HuH-7.5 (cell line): Measurements from ENCODE around the gene ABCC4.

Experiments used
- DNase-seq: peaks from one replicate; pipeline ENCODE4 v3.0.0; 2011; ENCODE audit warnings: low spot score

ABCC4 gene

DNA sequence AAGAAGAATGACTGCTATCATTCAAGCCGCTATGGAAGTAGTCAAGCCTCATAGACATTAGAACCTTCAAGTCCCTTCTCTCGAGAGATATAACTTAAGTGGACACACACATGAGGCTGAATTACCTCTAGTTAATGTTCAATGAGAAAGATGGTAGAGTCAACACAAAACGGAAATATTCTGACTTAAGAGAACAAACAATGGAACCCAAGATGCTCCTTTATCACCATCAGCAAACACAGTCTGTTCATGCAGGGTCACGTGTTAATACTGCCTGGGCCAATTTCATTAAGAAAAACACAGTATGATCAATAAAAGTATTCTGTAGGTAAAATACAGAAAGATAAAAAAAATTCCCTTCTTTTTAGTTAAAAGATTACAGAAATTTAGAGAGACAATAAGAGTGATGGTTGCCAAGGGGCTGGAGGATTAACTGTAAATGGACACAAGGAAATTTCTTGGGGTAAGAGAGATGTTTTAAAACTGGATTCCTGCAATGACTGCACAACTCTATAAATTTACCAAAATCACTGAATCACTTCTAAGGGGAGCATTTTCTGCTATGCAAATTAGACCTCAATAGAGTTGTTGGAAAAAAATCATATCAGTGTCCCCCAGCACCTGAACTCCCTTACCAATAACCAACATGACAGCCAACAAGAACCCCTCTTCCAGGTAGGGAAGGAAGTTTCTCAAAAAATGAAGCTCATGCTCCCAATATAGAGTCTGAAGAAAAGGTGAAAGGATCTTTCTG is 256.6 kb downstream of the ABCC4 start:
- peak; percentile 8 for DNase-seq

DNA sequence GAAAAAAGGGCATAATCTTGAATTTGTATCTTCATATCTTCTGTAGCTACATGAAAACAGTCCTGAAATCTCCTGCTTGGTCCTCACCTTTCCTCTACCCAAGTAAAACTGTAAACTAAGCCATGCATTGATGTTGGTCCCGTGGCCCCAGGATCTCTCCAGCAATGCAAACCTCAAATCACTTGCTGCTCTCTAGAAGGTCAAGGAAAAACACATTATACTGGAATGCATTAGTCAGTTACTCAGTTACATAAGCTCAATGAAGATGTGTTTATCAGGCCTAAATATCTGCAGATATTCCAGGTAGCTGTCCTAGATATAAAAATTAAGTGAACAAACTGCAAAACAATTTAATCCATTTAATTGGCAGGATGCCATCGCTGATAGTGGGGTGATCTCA is 261.8 kb downstream of the ABCC4 start:
- DNase-seq: no peak

DNA sequence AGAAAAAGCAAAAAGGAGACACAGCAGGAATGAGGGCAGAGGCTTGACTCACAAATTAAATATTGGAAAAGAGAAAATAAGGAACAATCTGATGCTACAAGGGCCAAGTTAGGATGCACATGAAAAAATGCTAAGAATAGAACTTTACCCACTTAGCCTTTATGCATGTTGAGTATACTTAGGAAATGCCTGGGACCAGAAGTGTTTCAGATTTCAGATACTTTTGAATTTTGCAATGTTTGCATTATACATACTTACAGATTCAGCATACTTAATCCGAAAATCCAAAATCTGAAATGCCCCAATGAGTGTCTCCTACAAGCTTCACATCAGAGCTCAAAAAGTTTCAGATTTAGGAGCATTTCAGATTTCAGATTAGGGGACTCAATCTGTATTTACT is 262.3 kb downstream of the ABCC4 start:
- no peak for DNase-seq

DNA sequence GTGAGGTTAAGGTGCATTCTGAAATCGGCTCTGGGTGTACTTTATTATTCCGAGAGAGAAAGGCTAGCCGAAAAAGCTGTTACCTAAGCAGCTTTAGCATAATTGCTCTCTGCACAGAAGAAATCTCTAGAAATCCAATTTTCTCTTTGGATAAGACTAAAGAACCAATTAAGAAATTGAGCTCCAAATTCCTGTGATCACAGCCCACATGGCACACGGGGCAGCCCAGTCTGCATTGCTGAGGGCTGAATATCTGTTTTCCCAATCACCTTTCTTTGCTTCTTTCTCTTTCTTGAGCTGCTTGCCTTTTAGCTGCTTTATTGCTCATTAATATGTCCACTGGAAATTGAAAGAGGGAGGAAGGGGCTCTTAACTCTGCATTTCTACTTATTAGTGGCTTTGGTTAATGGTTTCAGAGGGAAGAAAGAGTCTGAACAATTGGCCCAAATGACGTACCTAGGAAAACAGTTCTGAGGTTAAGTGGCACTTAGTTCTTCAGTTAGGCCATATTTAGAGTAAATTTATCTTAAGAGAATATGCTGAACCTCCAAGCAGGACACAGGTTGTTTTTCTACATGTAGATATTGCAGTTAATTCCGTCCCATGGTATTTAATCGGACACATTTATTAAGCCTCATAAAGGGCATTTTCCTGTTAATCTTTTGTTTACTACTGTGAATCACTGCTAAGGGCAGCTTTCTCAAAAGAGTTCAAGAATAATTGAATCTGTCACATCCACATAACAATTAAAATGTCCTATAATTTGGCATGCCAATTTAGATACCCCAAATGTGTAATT is 265.7 kb downstream of the ABCC4 start:
- DNase-seq: no peak

DNA sequence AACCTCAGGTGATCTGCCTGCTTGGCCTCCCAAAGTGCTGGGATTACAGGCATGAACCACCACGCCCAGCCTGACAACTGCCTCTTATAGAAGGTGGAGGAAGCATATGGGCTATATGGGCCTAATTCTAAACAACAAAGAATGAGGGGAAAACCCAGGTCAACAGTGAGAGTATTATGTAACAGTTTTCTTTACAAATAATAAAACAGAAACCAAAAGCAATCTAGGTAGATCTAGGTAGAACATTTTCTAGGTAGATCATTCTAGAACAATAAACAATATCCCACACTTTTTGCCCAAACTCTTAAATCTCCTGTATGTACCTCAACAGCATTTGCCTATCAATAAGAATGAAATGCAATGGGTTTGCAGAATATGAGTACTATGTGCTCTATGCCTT is 267.4 kb downstream of the ABCC4 start:
- no peak for DNase-seq

DNA sequence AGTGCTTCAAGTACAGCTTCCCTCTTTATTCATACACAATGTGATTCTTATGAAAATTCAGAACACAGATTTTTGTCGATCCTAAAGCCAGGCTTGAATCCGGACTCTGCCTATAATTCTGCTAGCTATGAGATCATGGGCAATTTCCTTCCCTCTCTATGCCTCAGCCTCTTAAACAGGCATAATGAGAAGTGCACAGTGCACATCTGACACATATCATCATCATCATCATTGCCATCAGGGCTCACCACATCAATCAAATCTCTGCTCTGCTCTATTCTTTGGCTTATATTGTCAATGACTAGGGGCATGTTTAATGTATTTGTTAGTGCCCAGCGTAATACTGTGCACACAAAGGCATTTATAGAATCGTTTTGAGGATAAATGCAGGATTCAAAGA is 269.1 kb downstream of the ABCC4 start:
- no peak for DNase-seq

DNA sequence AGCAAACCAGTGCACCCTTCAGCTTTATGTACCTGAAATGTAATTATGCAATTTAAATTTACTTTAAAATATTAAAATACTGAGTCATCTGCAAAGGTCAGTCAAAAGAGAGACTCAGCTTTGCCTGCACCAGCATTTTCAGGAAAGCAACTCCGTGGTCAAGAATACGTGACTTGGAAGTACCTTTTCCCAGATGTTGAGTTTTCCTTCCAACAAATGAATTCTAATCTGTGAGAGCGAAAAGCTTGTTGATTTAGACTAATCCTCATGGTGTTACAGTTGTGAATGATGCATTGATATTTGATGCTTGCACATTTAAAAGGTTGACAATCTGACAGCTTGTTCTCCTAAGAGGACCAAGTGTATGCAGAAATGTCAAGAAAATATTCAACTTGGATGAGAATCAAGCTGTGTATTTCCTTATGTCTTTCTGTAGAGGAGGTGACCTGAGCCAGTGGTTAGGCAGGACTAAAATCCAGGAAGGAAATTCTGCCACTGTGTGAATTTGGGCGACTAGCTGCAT is 270.4 kb downstream of the ABCC4 start:
- DNase-seq: no peak

DNA sequence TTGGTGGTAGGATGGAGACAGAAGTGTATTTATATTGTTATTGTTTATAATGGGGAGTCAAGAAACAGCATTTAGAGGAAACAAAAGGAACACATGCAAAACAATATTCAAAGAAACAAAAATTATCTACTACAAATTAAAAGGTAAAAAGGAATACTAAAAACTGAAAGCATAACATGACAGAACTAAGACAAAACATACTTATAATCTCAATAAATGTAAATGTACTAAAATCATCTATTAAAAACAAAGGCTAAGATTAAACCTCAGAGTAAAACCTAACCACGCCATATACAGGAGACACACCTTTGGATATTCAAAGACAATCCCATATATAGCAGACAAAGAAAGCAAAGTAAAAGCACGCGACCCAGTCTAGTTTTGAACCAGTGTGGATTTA is 273.6 kb downstream of the ABCC4 start:
- no peak for DNase-seq

DNA sequence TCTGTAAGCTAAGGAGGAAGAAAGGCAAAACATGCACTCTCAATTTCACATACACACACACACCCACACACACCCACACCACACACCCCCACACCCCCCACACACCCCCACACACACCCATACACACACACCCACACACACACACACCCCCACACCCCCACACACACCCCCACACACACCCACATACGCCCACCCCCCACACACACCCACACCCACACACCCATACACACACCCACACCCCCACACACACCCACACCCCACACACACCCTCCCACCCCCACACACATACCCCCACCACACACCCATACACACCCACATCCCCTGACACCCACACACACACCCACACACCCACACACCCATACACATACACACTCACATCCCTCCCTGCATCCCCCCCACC is 276.1 kb downstream of the ABCC4 start:
- no peak for DNase-seq

DNA sequence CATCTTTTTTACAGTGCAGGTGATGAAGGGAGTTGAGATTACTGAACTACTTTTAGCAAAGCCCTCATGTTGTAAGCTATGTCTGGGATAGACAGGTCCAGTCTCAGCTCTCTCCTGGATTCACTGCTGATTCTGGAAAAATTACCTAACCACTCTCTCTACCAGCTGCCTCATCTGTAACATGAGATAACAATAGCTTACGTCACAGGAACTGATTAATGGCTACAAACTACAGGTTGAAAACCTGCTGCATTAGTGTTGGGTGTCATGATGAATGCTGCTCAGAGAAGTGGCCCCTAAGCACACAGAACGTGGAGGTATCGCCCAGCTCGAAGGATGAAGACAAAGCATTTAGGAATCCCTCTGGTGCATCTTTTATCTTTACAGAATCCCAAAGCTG is 277.8 kb downstream of the ABCC4 start:
- no peak for DNase-seq

DNA sequence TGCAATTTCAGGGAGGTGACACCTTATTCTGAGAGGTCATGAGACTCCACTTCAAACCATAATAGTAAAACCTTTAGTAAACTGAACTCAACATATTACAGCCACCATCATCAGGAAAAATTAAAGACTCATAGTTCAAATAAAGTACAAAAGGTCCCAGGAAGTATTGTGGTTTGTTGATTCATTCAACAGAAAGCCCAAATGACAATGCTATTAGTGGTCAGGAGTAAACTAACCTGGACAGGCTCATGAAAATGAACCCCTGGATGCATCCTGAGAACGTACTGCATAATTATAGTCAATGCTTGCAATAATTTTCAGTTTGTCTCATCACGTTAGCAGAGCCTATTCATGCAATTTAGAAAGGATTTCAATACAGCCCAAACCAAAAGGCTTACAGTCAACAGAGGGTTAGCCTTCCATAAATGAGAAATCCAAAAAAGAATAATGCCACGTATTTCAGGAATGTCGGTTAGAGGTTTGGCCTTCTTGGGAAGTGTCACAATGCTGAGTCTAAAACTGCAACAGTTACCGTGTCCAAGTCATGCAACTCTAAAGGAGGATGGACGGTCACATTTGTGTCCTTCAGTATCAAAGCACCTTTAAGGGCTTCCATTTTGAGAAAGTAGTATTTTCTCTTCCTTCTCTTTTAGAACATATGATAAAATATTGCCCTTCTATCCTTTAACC is 280.8 kb downstream of the ABCC4 start:
- no peak for DNase-seq

DNA sequence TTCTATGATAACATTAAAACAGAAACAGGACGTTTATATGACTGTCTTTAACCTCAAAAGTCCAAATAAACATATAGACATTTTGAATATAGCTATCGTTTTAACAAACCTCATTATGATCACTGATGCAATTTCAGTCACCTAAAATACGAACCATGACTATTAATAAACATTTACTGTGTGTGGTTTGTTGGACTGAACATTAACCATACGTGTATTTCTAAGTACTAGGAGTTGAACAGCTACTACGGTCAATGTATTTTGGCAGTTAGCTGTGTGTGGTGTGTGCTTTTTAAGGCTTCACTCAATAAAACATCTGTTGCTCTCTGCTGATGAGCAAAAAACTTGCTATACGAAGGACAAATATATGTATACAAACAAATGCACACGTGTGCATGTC is 281.4 kb downstream of the ABCC4 start:
- DNase-seq: no peak

DNA sequence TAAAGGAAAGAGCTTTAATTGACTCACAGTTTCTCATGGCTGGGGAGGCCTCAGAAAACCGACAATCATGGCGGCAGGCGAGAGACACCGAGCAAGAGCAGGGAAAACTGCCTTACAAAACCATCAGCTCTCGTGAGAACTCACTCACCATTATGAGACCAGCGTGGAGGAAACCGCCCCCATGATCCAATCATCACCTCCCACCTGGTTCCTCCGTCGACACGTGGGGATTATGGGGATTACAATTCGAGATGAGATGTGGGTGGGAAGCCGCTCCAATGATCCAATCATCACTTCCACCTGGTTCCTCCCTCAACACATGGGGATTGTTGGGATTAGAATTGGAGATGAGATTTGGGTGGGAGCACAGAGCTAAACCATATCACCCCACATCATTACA is 293.9 kb downstream of the ABCC4 start:
- DNase-seq: no peak

DNA sequence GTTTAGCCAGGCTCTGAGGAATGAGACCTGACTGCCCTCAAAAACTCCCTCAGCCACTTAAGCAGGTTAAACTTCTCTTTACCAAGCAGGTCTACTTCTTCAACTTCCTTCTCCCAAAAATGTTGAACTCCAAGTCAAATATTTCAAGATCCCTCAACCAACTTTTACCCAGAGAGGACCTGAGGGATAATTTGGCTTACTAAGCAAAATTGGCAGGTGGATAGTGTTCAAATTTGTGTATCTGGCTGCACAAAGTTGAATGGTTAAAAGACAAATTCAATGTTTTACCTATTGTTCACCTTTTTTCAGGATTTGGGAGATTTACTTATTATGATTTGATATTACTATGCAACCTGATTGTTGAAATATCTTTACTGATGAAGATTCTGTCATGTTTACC is 296.0 kb downstream of the ABCC4 start:
- DNase-seq: no peak

DNA sequence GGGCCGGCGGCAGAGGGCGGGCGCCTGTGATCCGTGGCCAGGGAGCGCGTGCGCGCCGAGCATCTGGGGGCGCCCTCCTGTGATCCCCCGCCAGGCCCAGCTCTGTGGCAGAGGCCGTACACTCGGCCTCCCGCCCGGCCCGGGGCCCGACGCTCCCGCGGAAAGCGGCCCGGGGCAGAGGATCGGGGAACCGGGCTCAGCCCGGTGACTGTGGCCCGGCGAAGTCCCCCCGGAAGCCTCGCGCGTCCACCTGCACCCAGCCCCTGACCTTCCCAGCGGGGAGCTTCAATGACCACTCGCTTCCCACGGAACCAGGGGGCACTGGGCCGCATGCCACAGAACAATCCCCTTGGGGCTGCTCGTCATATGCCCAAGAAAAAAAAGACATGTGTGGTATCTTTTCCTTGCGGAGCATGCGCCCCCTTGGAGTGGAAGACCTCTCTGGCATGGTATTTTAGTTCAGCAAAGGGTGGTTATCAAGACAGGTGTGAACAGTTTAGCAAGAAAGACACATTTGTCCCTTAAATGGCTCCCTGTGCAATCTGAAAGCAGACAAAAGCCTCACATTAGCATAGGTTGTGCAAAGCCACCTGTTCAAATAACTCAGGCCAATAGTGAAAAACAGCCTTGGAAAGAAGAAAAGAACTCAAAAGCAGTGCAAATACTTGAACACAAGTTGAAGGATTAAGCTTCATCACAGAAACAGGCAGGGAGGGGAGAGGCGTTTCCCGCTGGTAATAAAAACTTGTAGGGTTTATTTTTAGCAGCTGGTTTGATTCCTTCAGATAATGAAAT is 298.0 kb downstream of the ABCC4 start:
- DNase-seq: no peak

DNA sequence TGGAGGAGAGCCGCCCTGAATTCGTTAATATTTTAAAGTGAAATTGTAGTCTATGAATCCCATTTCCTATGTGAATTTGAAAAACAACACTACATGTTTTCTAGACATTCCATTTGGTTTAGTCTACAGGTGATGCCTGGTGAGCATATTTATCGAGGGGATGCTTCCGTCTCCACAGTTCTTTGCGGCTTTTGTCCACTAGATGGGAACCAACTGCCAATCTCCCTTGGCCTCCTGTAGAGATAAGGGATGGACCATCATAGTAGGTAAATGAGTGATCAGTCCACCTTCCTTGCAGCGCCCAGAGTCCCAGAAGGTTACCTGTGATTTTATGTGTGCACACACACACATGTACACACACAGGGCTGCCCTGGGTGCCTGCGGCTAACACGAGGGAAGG is 299.1 kb downstream of the ABCC4 start:
- DNase-seq: no peak

DNA sequence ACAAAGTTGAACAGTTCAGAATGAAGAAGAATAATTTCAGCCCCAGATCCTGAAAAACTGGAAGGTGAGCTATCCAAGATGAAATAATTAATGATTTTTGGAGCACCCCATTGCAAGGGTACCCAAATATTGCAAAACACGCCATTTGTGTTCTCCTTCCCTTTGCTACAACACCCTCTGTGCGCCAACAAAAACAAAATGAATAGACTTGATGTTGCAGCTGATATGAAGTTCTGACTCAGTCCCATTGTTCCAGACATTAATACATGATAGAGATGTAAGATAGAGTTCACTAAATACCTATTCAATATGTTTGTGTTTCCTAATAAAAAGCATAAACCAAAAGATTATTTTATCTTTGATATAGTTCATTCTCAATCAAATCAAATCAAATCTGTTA is 301.4 kb downstream of the ABCC4 start:
- DNase-seq: no peak

DNA sequence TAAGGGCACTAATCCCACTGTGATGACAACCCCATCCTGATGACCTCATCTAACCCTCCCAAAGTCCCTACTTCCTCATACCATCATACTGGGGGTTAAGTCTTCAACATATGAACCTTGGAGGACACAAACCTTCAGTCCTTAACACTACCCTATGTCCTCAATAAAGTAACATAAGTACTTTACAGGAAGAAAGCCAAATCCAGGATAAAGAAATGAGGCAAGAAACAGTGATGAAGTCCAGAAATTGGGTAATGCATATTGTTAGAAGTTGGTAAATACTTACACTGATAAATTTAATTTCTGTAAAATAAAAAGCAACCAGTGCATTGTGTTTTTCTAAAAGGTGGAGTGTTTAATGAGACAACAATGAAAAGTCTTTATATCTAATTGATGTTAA is 304.1 kb downstream of the ABCC4 start:
- DNase-seq: no peak

DNA sequence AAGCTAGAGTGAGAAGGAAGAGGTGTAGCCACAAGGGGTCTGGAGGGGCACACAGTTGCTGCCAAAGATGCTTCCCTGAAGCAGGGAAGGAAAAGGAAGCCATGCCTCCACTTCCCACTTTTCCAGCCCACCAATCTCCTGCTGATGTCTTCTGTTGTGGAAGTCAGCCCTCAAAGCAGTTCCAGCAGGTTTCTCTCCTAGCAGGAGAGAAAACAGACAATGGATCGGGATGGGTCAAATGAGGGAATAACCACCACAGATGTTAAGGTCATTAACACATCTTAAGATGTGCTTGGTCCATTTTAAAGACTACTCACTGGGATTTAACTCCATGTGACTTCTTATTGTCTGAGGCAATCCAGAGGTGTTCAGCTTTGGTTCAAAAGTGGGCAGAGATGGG is 304.8 kb downstream of the ABCC4 start:
- no peak for DNase-seq

DNA sequence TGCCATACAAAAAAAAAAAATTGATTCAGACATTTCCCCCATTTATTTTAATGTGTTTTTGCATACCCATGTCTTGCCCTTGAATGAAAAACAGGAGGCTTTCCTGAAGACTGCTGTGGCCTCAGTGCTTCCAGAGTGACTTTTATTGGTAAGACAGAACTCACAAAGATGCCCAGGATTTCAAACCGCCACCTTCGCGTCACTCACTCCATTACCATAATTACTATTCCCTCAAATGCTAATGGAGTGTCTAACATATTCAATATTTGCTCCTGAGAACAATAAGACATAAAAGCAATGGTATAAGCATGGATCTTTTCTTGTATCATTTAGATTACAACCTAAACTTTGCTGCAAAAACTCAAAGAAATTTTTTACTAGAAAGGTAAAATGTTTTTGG is 306.7 kb downstream of the ABCC4 start:
- no peak for DNase-seq

DNA sequence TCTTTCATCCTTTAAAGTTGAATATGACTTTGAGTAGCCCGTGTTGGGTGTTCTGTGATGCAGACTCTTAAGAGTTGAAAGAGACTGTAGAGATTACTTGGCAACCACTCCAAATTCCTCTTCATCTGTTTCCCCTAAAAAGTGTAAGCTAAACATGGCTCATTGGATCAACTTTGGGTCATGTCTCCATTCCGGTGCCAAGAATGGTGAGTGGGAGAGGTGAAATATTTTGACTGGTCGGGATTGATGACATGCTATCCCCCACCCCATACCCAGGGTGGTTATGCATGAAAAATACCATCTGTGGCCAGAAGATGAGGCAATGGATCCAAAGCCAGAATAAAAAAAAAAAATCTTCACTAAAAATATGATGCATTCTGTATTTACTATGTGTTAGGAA is 307.6 kb downstream of the ABCC4 start:
- no peak for DNase-seq
